GM12874 (cell line): ENCODE measurements around the gene EHD1.

Experiments
- TF ChIP-seq, protein P1 (sequence below): IDR thresholded peaks from 2 replicates; pipeline ENCODE4 v1.5.1; 2011; ENCODE audit warnings: low read depth, mild to moderate bottlenecking, control low read depth, low read length, moderate library complexity; ENCODE audit not compliant: insufficient read depth

The EHD1 gene

DNA sequence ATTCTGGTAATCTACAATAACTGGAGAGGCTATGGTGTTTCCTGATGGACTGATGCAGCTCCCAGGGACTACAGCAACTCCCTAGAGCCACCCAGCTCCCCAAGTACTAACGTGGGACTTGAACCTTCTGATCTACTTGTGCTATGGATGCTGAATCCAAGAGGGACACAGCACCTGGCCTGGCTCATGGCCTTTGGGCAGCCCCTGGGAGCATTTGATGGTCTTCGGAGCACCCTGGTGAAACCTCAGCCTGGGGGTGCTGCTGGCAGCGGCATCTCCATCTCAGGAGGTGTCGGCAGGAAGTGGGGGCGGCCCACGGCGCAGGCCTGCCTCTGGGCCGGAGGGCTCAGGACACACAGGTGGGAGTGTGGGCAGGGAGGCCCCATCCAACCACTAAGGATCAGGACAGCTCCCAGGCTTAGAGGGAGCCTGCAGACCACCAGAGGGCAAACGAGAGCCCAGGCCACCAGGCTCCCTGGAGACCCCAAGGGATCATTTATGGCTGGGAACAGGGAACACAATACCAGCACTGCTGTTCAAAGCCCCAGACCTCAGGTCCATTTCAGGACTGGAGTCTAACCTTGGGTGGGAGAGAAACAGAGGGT, 8.7 kb downstream of the EHD1 start:
- TF ChIP-seq, protein P1, sequence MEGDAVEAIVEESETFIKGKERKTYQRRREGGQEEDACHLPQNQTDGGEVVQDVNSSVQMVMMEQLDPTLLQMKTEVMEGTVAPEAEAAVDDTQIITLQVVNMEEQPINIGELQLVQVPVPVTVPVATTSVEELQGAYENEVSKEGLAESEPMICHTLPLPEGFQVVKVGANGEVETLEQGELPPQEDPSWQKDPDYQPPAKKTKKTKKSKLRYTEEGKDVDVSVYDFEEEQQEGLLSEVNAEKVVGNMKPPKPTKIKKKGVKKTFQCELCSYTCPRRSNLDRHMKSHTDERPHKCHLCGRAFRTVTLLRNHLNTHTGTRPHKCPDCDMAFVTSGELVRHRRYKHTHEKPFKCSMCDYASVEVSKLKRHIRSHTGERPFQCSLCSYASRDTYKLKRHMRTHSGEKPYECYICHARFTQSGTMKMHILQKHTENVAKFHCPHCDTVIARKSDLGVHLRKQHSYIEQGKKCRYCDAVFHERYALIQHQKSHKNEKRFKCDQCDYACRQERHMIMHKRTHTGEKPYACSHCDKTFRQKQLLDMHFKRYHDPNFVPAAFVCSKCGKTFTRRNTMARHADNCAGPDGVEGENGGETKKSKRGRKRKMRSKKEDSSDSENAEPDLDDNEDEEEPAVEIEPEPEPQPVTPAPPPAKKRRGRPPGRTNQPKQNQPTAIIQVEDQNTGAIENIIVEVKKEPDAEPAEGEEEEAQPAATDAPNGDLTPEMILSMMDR, result peak; percentile 56

DNA sequence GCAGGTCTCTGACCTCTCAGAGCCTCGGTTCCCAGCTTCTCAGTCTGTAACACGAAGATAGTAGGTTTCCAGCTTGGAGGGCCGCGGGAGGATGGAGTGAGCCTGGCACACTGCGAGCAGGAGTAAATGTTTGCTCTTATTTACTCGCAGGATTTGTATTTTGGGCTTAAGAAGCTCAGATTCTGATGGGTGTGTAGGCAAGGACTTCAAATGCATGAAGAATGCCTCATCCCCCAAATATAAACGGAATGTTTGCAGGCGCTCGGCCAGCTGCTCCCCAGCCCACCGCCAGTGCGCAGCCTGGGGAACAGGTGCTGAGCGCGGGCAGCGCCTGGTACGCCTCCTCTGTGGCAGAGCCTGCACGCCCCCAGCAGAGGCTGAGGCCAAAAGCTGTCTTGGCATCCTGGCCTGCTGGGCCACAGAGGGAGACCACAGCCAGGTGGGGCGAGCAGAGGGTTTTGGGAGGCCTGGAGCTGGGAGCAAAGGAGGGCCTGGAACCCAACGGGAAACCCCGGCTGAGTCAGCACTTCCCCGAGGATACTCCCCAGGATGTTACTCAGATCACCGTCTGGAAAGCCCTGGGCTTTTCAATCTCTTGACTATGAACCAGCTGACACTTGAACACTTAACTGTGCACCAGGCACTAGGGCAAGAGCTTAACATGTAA, 9.4 kb downstream of the EHD1 start:
- TF ChIP-seq, protein P1, result no peak

DNA sequence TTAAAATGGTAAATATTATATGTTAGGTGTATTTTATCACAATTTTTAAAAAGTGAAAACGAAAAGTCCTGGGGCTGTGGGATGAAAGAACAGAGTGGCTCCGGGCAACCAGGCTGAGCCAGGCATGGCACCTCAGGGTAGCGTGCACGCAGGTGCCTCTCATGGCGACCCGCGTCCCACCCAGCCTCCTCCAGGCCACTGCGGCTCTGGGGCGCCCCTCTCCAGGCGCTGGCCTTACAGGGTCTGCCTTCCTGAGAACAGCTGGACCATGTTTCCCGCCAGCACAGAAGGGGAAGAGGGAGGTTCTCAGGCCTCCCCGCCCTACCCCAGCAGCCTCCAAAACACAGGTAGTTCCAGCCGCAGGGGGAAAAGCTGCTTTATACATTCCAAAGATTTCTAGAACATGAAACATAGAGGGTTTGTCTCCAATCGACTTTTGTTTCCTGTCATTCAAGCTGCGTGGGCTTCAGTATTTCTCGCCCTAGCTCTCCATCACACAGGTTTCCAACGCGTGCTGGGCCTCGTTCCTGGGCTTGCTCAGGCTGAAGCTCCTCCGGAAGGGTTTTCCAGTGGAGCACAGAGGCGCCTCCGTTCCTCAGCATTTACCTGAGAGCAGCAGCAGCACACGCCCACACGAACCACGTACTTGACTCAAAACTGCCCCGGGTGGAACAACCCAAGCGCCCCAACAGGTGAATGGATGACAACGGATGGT, 10.5 kb downstream of the EHD1 start:
- TF ChIP-seq, protein P1, result no peak

DNA sequence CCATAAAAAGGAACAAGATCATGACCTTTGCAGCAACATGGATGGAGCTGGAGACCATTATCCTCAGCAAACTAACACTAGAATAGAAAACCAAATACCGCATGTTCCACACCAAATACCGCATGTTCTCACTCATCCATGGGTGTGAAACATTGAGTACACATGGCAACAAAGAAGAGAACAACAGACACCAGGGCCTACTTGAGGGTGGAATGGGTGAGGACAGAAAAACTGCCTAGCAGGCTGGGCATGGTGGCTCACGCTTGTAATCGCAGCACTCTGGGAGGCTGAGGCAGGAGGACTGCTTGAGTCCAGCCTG, 12.3 kb downstream of the EHD1 start:
- TF ChIP-seq, protein P1, result no peak

DNA sequence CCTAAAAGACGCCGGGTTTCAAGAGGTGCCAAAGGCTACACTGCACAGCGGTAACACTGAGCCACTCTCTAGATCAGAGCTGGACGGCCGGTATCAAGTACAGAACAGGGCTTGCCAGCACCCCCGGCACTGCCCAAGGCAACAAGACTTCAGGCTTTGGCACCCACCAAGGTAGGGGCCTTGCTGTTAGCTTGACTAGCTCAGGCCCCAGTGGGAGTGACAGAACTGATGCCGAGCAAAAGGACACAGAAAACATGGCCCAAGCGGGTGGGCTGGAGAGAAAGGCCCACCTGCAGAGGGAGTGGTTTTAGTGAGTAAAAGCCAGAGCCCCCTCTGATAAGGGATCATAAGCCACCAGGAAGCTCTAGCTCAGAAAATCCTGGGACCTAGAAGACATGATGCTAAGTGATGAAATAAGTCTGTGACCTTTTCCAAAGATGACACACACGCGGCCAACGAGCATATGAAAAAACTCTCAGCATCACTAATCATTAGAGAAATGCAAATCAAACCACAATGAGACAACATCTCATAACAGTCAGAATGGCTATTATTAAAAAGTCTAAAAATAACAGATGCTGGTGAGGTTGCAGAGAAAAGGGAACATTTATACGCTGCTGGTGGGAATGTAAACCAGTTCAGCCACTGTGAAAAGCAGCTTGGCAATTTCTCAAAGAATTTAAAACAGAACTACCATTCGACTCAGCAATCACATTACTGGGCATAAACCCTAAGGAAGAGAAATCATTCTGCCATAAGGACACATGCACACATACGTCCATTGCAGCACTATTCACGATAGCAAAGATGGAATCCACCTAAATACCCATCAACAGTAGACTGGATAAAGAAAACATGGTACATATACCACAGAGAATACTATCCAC, 12.9 kb downstream of the EHD1 start:
- TF ChIP-seq, protein P1, result no peak

DNA sequence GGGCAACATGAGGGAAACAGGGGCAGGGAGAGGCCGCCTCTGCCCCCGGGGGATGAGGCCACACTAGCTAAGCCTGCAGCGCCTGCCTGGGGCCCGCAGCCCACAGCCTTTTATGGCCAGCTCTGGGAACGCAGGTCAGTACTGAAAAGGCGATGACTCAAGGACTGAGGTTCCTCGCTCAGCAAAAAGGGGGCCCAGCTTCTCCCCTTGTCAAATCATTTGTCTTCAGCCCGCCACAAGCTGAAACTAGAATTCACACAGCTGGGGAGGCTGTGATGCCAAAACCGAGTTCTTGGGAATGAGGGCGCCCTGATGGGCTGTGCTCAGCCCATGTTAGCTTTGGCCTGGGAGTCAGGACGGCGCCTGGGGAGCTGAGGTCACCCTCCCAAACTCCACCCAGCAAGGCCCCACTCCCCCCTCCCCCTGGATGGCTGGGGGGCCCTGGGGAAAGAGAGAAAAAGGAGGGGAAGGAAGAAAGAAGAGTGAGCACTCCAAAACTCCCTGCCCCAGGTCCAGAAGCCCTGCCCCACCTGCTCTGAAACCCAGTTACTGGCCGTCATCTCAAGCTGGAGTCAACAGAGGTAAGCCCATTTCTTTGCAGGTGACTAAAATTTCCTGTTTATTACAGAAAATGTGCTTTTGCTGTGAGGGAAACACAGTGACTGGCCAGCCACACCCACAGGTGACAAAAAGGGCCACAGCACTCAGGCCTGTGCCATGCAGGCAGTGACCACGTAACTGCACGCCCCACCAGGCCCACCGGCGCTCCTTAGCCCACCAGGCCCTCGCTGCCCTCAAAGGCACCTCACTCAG, 13.7 kb downstream of the EHD1 start:
- TF ChIP-seq, protein P1, result no peak
